ENCODE measurements around the gene CPTP.
A peak's percentile ranks its signal among the peaks of the same experiment; 100 is the strongest.

Gene CPTP

DNA sequence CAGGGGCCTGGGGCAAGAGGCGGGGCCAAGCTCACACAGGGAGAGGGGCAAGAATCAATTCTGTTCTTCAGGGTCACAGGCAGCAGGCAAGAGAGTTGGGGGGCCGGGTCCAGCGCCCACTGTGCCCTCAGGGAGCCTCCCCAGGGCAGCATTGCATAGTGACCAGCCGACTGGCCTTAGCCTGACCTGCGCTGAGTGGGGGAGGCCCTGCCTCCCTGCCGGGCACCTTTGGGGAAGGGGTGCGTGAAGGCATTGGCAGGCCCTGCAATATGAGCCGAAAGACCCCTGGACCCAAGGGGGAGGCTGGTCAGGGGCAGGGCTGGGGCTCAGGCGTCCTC, 32.2 kb upstream of the CPTP start:
- no peak for DNase-seq (ENCODE audit: low read depth in 2 of 2)

DNA sequence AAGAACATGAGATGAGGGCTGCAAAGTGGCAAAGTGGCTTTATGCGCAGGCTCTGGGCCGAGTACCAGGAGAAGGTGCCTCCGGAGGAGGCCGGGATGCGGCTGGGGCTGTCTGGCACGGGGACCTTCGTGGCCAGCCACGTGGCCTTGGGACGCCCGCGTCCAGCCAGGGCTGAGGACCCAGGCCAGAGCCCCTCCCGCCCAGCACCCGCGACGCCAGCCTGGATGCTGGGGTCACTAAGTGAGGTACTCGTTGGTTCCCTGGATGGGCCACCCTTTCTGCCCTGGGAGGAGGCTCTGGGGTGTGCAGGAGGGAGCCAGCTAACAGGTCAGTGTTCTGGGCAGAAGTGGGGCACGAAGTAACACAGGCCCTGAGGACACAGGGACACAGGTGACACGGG, 31.8 kb upstream of the CPTP start:
- no peak for DNase-seq (ENCODE audit: low read depth in 2 of 2)

DNA sequence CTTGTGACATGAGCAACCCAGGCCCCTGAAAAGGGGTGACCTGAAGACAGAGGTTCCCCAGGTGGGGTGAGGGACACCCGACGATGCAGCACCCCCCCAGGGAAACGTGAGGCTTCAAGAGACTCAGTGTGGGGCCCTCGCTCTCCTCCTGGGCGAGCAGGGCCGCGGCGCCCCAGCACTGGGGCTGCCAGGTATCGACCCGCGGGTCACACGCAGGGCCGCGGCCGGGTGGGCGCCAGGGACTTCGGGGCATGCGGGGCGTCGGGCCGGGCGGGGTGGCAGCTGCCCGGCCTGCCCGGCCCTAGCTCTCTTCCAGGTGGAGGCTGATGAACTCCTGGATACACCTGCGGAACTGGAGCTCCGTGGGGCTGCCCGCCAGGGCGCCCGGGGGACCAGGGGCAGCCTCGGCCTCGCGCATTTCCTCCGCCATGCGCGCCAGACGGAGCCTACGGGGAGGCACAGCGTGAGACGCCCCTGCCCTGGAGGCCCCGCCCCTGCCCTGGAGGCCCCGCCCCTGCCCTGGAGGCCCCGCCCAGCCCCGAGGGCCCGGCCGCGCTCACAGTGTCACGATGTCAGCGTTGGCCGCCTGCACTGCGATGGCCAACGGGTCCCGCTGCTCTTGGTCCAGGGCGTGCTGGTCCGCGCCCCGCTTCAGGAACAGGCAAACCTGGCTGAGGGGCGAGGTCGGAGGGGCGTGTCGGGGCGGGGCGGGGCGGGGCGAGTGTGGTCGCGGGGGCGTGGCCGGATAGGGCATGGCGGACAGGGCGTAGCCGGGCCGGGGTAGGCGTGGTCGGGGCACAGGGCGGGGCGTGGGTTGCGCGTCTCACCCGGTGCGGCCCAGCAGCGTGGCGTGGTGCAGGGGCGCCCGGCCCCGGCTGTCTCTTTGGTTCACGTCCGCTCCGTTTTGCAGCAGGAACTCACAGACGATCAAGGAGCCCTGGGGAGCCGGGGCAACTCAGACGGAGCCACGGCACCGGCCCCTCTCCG, 31.0 kb upstream of the CPTP start:
- DNase-seq (ENCODE audit: low read depth in 2 of 2): no peak

DNA sequence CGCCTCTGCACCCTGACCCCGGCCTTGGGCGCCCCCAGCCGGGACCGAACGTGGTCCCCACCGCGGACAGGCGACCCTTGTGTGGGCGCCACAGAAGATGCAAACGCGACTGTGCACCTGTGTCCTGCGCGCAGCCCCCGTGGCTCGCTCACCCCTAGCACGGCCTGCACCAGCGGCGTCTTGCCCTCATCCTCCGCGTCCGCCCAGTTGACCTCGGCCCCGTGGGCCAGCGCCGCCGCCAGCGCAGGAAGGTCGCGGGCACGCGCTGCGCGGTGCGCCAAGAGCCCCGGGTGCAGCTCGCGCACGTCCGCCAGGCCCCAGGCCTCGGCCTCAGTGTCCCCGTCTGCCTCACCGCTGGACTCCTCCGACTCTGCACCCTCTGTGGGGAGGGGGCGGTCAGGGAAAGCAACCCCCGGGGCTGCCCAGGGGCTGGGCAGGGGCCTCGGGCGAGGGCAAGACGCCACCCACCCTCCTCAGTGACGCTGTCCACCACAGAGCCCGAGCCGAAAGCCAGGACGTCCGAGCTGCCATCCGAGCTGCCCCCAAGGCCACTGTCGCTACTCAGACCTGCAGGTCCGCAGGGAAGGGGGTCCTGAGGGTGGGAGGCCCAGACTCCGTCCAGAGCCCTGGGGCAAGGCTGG, 30.2 kb upstream of the CPTP start:
- DNase-seq (ENCODE audit: low read depth in 2 of 2): no peak

DNA sequence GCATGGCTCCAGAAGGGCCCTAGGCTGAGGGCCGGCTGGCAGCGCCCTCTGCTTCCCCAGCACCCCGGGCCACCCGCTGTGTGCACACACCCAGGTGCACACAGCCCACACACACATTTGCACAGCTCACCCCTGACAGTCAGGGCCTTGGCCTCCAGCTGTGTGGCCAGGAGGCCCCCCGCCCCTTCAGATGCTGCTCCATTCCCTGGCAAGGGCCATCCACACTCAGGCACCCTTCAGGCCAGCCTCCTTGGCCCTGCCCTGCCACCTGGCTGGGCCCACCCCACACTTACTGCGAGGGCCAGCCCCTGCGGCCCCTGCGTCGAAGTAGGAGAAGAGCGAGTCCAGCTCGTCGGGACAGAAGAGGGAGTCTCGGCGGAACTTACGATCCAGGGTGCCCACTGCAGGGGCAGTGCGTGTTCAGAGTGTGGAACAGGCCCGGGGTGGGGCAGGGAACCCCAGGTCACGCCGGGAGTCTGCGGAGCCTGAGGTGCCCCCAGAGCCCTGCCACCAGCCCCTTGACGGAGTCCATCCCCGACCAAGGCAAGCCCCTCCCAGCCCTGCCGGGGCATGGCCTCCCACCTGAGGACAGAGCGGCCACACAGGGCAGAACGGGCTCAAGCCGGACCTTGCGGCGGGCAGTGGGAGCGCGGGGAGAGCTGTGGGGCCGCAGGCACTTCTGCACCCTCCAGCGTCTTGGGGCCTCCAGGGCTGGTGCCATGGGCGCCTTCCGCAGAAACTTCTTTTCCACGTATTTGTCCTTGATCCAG, 29.3 kb upstream of the CPTP start:
- DNase-seq (ENCODE audit: low read depth in 2 of 2): no peak

DNA sequence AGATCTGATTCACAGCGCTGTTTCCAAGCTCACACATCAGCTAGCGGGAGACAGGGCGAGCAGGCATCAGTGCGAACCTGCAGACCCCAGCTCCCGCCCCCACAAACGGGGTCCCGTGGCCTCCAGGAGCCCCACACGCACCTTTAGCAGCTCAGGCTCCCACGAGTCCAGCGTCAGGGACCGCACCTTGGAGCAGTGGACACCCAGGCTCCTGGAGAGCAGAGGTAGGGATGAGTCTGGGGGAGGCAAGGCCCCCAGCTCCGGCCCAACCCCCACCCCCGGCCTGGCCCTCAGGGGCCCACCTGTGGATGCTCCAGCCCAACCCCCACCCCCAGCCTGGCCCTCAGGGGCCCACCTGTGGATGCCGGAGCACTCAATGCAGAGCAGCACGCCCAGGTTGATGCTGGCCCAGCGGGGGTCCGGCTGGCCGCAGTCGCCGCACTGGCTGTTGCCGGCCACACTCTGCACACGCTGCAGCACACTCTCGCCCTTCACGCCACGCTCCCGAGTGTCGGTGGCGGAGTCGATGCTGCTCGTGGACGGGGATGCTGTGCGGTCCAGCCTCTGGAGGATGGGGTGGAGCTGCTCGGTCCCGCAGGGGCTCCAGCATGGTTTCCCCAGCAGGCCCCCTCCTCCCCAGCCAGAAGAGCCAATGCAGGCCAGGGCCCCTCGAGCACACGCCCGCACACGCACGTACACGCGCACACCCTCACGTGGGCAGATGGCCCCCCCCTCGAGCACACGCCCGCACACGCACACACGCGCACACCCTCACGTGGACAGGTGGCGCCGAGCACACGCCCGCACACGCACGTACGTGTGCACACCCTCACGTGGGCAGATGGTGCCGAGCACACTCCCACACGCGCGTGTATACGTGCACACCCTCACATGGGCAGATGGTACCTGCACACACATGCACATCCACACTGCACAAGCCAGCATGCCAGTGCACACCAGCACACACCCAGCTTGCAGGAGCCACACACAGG, 28.2 kb upstream of the CPTP start:
- DNase-seq (ENCODE audit: low read depth in 2 of 2): no peak

DNA sequence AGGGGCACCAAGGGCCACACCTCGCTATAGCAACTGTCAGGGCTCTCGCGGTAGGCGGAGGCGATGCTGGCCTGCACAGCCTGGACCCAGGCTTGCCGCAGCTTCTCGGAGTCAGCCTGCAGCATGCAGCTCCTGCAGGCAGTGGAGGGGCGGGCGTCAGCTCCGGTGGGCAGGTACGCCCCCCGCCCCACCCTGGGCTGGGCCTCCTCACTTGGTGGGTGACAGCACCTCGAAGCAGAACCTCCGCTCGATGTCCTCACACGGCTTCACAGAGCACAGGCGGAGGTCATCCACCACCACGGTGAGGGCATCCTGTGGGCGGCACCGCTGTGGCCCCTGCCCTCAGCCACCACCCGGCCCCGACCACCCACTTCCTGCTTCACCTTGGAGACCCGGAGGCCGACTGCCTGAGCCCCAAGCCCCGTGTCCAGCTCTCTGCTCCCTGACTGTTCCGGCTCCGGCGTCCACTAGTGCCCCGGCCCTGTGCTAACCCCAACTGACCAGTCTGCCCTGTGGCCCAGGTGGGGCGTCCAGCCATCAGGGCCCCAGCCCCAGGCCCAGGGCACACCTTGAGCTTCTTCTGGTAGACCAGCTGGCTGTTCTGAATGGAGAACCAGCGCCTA, 26.7 kb upstream of the CPTP start:
- no peak for DNase-seq (ENCODE audit: low read depth in 2 of 2)

DNA sequence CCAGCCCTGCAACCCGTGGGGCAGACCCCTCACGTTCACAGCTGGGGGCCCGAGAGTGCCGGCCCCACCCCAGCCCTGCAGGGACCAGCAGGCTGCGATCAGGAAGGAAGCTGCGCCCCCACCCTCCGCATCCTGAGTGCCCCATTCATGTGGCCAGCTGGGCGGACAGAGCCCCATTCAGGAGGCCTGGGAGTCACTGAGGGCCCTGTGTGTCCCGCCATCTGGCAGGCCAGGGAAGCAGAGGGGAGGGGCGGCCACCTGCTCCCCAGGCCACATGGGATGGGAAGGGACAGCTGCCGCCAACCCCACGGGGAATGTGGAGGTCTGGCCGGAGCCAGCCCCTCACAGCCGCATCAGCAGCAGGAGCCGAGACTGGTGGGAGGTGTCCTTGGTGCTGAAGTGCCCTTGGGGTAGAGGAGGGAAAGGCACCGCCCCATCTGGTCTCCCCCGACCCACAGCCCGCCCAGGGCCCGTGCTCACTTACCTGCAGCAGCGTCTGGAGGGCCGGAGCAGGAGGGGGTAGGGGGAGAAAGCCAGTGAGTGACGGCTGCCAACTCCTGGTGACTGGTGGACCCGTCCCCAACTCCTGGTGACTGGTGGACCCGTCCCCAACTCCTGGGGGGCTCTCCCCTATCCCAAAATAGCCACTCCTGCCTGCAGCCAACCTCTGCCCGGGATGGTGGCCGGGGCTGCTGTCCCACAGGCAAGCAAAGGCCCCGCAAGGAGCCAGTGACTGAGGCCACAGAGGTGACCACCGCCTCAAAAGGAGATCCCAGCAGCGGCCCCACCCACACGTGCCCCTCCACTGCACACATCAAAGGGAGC, 25.5 kb upstream of the CPTP start:
- DNase-seq (ENCODE audit: low read depth in 2 of 2): no peak

DNA sequence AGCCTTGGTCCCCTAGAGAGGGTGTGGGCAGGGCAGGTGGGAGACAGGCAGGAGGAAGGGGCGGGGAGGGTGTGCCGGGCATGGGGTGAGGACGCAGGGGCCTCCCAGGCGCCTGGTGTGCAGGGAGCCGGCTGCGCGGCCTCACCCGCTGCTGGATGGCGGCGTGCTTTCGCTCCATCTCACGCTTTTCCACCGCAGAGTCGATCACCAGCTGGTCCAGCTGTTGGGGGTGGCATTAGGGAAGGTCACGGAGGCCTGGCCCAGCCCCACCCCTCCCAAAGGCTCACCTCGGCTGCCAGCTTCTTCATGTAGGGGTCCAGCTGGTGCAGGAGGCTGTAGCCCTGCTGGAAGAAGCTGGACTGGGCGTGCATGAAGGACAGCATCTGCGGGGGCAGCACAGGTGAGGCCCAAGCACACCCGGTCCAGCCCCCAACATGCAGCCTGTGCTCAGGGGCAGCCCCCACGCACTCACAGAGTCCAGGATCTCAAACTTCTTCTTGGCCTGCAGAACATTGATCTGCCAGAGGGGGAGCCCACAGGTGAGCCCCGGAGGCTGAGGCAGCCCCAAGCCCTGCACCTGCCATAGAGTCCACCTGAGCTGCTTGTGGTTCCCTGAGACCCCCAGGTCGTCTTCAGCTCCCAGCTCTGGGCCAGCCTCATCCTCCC, 24.8 kb upstream of the CPTP start:
- DNase-seq (ENCODE audit: low read depth in 2 of 2): no peak

DNA sequence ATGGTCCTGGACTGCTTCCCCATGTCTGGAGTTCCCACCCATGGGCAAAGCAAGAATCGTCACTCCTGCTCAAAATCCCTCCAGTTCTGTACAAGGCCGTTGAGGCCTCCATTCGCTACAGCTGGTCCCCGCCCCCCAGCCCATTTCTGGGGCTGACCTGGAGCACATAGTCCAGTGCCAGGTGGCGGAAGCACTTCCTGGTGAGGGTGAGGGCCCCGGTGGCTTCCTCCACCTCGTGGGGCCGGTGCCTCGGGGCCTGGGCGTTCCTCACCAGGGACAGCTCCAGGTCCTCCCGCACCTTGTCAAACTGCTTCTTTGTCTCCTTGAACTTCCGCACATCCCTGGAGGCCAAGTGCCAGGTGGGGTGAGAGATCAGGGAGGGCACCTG, 24.3 kb upstream of the CPTP start:
- DNase-seq (ENCODE audit: low read depth in 2 of 2): no peak

DNA sequence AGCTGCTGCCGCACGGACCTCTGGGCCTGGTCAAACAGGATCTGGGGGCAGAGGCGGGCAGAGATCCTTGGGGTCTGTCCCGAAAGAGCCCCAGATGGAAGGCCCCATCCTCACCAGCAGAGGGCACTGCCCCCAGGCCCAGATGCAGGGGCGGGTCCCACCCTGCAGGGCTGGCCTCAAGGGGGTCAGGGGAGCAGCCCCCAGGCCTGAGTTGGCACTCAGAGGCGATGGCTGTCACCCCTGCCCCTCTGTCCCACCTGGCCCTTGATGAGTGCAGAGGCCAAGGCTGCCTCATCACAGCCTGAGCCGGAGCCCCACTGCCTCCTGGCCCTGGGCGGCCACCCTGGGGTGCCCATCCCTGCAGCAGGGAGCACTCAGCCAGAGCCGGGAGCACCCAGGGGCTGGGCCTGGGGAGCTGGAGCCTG, 22.6 kb upstream of the CPTP start:
- DNase-seq (ENCODE audit: low read depth in 2 of 2): no peak

DNA sequence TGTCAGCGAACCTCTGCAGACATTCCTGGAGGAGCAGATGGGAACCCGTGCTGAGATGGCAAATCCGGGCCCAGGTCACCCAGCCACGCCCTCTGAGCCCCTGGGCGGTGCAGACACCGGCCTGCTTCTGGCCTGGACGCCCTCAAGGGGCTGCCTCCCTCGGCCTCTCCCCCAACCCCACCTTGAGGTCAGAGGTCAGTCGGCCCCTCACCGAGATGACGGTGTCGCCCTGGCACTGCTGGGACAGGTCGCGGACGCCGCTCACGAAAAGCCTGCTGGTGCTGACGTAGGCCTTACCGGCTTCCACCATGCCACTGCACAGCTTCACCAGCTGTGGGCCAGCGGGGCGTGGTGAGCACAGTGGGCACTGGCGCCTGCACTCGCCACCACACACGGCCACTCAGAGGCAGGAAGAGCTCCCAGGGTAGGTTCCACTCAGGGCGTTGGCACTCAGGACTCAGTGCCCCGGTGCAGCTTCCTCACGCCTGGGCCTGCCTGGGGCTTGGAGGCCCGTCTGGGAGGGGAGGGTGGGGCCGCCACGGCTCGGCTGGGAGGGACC, 21.6 kb upstream of the CPTP start:
- no peak for DNase-seq (ENCODE audit: low read depth in 2 of 2)

DNA sequence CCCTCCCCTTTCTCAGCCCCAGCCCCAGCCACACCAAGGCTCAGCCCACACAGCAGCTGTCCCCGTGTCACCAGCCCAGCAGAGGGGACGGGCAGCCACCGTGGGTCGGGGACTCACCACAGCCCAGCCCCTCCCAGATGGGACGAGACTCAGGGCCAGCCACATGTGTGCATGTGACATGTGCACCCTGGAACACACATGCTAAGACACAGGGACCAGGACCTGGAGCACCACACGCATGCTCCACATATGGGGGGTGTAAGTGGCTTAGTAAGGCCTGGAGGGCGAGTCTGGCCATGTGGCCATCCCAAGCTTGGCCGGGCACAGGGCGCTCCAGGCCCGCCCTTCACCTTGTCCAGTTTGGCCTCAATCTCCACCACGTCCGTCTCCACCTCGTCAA, 20.9 kb upstream of the CPTP start:
- no peak for DNase-seq (ENCODE audit: low read depth in 2 of 2)

DNA sequence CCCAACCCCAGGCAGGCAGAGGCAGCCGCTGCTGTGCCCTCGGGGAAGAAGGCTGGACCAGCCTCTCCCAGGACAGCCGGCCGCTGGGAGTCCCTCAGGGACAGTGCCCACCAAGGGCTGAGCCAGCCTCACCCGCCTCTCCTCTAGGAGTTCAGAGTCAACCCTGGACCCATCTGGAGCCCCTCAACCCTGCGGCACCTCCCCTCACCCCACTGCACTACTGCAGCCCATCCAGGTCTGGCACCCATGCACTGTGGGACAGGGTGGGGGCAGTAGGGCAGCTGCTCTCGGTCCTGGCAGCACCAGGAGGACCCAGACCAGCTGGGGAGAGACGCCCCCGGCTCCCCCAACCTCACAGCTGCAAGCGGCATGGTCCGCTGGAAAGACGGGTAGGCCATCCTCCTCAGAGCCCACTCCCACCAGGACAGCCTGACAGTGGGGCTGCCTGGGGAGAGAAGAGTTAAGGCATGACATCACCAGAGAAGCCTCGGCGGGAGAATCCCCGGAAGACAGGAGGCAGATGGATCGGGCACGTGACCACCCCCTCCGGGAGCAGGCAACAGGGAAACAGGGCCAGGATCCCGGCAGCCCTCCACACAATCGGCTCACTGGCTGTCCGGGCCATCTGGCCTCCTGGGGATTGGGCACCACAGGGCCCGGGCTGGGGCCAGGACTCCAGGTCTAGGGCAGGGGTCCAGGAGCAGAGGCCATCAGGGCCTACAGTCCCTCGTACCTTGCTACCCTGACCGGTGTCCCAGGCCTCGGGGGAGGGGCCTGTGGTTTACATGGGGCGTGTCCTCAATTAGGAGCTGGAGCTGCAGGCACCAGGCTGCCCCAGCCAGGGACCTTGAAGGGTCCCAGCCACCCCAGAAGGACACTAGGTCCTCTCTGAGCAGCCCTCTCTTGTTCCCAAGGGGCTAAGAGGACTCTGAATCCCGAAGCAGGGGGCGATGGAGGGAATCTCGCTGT, 20.0 kb upstream of the CPTP start:
- no peak for DNase-seq (ENCODE audit: low read depth in 2 of 2)

DNA sequence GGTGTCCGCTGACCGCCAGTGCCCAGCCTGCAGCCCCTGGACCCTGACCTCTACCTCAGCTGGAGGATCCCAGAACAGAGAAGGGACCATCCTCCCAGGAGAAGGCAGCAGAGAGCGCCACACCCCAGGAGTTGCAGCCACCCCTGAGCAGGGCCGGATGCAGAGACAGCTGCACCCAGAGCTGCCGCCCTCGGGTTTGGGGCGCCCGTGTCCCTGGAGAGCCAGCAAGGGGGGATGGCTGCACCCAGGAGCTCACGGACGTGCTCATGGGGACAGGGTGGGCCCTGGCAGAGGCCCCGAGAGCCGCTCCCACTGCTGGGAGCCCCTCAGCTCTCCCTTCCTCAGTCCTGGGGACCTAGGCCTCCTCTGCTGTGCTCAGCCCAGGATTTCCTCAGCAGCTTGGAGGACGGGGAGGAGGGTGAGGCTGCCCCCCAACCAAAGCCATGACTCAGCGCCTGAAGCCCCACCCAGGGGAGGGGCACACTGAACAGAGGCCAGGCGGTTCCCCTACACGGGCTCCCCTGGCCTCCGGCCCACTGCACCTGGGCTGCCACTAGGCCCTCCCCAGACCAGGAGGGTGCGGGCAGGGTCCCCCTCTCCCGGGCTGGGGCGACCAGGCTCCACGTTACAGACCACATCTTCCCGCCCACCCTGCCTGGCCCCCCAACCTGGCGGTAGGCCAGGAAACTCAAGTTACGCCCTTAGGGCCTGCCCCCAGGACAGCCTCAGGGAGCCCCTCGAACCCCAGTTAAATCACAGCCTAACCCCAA, 19.1 kb upstream of the CPTP start:
- DNase-seq (ENCODE audit: low read depth in 2 of 2): peak; percentile 34 to 45

DNA sequence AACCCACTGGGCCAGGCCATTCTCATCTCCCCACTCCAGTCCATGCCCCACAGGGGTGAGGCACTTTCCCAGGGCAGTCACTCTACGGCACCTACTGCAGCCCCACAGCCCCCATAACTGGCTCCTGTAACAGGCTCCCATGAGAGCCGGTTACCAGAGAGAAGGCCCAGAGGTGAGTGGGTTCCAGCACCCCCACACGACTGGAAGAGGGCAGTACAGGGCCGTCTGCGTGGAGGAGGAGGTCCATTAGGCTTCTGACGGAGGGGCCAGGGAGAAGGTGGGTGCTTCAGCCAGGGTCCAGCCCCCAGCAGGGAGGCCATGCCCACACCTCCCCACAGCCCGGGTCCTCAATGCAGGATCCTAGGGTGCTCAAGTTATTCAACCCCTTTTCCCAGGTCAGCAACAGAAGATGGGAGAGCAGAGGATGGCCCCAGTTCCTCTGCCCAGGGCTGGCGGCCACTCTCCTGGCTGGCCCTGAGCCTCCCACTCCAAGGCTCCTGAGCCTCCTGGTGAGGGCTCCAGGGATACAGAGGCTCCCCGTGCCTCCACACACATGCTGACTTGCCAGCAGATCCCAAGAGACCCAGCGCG, 18.4 kb upstream of the CPTP start:
- DNase-seq (ENCODE audit: low read depth in 2 of 2): no peak
